HG03565 (cell line): ENCODE data around the gene RAB27A.
"Not testable (repeated sequence)": the region's sequence is repeated elsewhere in the genome, so short reads cannot be mapped to it uniquely, and the experiment has no call there.

Experiments used
- ATAC-seq: cut with Tn5 transposase; IDR thresholded peaks from one replicate; pipeline ENCODE4 v1.9.1; 2021; ENCODE audit warnings: mild to moderate bottlenecking, moderate library complexity; ENCODE audit not compliant: unreplicated experiment

Gene RAB27A

GRCh38 chr15:55282284-55282833 lies 7.3 kb downstream of the RAB27A start:
- no peak for ATAC-seq

GRCh38 chr15:55281517-55282228 lies 7.9 kb downstream of the RAB27A start:
- ATAC-seq: no peak

GRCh38 chr15:55280589-55280988 lies 9.0 kb downstream of the RAB27A start:
- ATAC-seq: not testable (repeated sequence)

- ATAC-seq: peak; percentile 66
Measured at GRCh38 chr15:55279746-55280351, 9.8 kb downstream of the RAB27A start.

- ATAC-seq: no peak
Measured at GRCh38 chr15:55279100-55279745, 10.4 kb downstream of the RAB27A start.

GRCh38 chr15:55277715-55278114 lies 11.9 kb downstream of the RAB27A start:
- no peak for ATAC-seq

- peak; percentile 58 for ATAC-seq
Measured at GRCh38 chr15:55277116-55277564, 12.5 kb downstream of the RAB27A start.

GRCh38 chr15:55276324-55276723 lies 13.3 kb downstream of the RAB27A start:
- no peak for ATAC-seq

- ATAC-seq: no peak
Measured at GRCh38 chr15:55270291-55270690, 19.3 kb downstream of the RAB27A start.

GRCh38 chr15:55268176-55268695 lies 21.4 kb downstream of the RAB27A start:
- no peak for ATAC-seq

GRCh38 chr15:55267401-55268175 lies 22.0 kb downstream of the RAB27A start:
- ATAC-seq: peak; percentile 84

GRCh38 chr15:55266547-55266946 lies 23.1 kb downstream of the RAB27A start:
- ATAC-seq: no peak

- ATAC-seq: no peak
Measured at GRCh38 chr15:55260562-55261131, 29.0 kb downstream of the RAB27A start.

- ATAC-seq: no peak
Measured at GRCh38 chr15:55257938-55258337, 31.7 kb downstream of the RAB27A start.

GRCh38 chr15:55257012-55257670 lies 32.5 kb downstream of the RAB27A start:
- ATAC-seq: no peak

- no peak for ATAC-seq
Measured at GRCh38 chr15:55256281-55257011, 33.2 kb downstream of the RAB27A start.

- no peak for ATAC-seq
Measured at GRCh38 chr15:55255714-55256113, 33.9 kb downstream of the RAB27A start.

GRCh38 chr15:55254916-55255679 lies 34.5 kb downstream of the RAB27A start:
- ATAC-seq: peak; percentile 38
